Endothelial cell of umbilical vein (primary cell): ENCODE results near the gene MOB3B. TPM values are rescaled to one million over a fixed set of nuclear protein-coding genes. Genes with fewer than 3 reads are reported as not detected.

Experiments used
- BruUV-seq: library from RNA; stranded (reverse); fragments of 400-500 nt; replicated peaks from 2 replicates; lab custom pipeline; 2021; lab: Mats Ljungman, UMichigan
- CTCF ChIA-PET: fragments of 300-600, 350-600 bp; sonication (Branson Sonifier 250); formaldehyde crosslinking; loops from one replicate; lab custom pipeline; 2021; ENCODE audit warnings: antibody characterized with exemption, inconsistent platforms; lab: Charles Lee
- POLR2A ChIA-PET: fragments of 300-600, 350-600 bp; sonication (Branson Sonifier 250); formaldehyde crosslinking; loops from one replicate; lab custom pipeline; 2021; ENCODE audit warnings: antibody characterized with exemption, inconsistent platforms; lab: Charles Lee
- DNase-seq: peaks from one replicate; pipeline ENCODE4 v3.0.0-alpha.2; 2011; ENCODE audit warnings: low read depth, low spot score
- FAIRE-seq: peaks from 2 replicates; lab custom pipeline; 2011; peaks lifted over from hg19 to GRCh38; lab: Jason Lieb, UNC
- H2AFZ ChIP-seq: 2 replicates; pipeline ENCODE4 v1.6.0; 2012; ENCODE audit warnings: low read depth, low read length, control low read depth, inconsistent platforms
- H3K27ac ChIP-seq: 2 replicates; pipeline ENCODE4 v1.5.1; 2011; ENCODE audit warnings: low read depth, mild to moderate bottlenecking, control low read depth, low read length, moderate library complexity; ENCODE audit not compliant: insufficient read depth
- H3K27me3 ChIP-seq, 2 experiments: 2 replicates each; pipeline versions ENCODE4 v1.6.0 to v1.6.1; 2011; ENCODE audit warnings: low read length in 2 of 2, mixed read lengths in 1 of 2; ENCODE audit not compliant: control insufficient read depth in 2 of 2, insufficient read depth in 2 of 2
- H3K36me3 ChIP-seq, 2 experiments: 2 replicates in 1 of 2; 3 replicates in 1 of 2; pipeline ENCODE4 v1.5.1; 2011; ENCODE audit warnings: low read length in 2 of 2, mild to moderate bottlenecking in 1 of 2, moderate library complexity in 1 of 2; ENCODE audit not compliant: control insufficient read depth in 2 of 2, insufficient read depth in 2 of 2; ENCODE audit errors: extremely low read depth in 1 of 2
- H3K4me1 ChIP-seq: 3 replicates; pipeline ENCODE4 v1.5.1; 2011; ENCODE audit warnings: mild to moderate bottlenecking, low read length; ENCODE audit not compliant: control insufficient read depth, insufficient read depth; ENCODE audit errors: extremely low read depth
- H3K4me2 ChIP-seq: 2 replicates; pipeline ENCODE4 v1.6.1; 2011; ENCODE audit warnings: low read length, control low read depth, mixed read lengths; ENCODE audit not compliant: insufficient read depth
- H3K4me3 ChIP-seq, 3 experiments: fragments of 200-600 bp in 1 of 3; sonication (generic), shearing (Covaris generic) in 1 of 3; replicated peaks in 1 of 3; 2 replicates each; pipeline ENCODE4 v1.5.1; 2011 to 2016; ENCODE audit warnings: control low read depth in 3 of 3, low read length in 3 of 3, mild to moderate bottlenecking in 2 of 3, inconsistent platforms in 1 of 3, low read depth in 1 of 3, moderate library complexity in 1 of 3; ENCODE audit not compliant: insufficient read depth in 1 of 3
- H3K79me2 ChIP-seq: 2 replicates; pipeline ENCODE4 v1.6.0; 2012; ENCODE audit warnings: low read length, inconsistent platforms; ENCODE audit not compliant: control insufficient read depth, insufficient read depth
- H3K9ac ChIP-seq: replicated peaks from 2 replicates; pipeline ENCODE3; 2011; ENCODE audit warnings: low read length, control low read depth; ENCODE audit not compliant: insufficient read depth; ENCODE audit errors: extremely low read depth
- H3K9me1 ChIP-seq: replicated peaks from 3 replicates; pipeline ENCODE4 v1.6.0; 2011; ENCODE audit warnings: mild to moderate bottlenecking, low read length; ENCODE audit not compliant: control insufficient read depth, insufficient read depth; ENCODE audit errors: extremely low read depth
- H3K9me3 ChIP-seq: replicated peaks from 2 replicates; pipeline ENCODE4 v1.5.1; 2012; ENCODE audit warnings: low read length, inconsistent platforms; ENCODE audit not compliant: control insufficient read depth, insufficient read depth
- H4K20me1 ChIP-seq: replicated peaks from 2 replicates; pipeline ENCODE3; 2011; ENCODE audit warnings: mild to moderate bottlenecking, low read length; ENCODE audit not compliant: control insufficient read depth, insufficient read depth; ENCODE audit errors: extremely low read depth
- EZH2 ChIP-seq: IDR thresholded peaks from 2 replicates; pipeline ENCODE4 v1.6.1; 2012; ENCODE audit warnings: borderline replicate concordance, low read depth, mild to moderate bottlenecking, moderate library complexity, low read length, inconsistent platforms; ENCODE audit not compliant: severe bottlenecking
- FOS ChIP-seq: IDR thresholded peaks from 2 replicates; pipeline ENCODE4 v1.6.1; 2011; ENCODE audit warnings: mild to moderate bottlenecking, low read length, moderate library complexity, borderline replicate concordance; ENCODE audit not compliant: insufficient read depth
- GATA2 ChIP-seq: IDR thresholded peaks from 2 replicates; pipeline ENCODE4 v1.7.0; 2011; ENCODE audit warnings: low read depth, mild to moderate bottlenecking, moderate library complexity, mixed read lengths, low read length; ENCODE audit not compliant: insufficient read length, insufficient read depth
- JUN ChIP-seq: IDR thresholded peaks from 2 replicates; pipeline ENCODE4 v1.6.1; 2011; ENCODE audit warnings: borderline replicate concordance, low read depth; ENCODE audit not compliant: insufficient read length, insufficient read depth
- MYC ChIP-seq: IDR thresholded peaks from one replicate; pipeline ENCODE4 v1.6.1; 2011; ENCODE audit warnings: mild to moderate bottlenecking, low read depth, low read length
- POLR2A ChIP-seq: IDR thresholded peaks from 2 replicates; pipeline ENCODE4 v1.6.1; 2012; ENCODE audit warnings: low read depth, mild to moderate bottlenecking, control low read depth, low read length
- POLR2AphosphoS5 ChIP-seq: IDR thresholded peaks from 2 replicates; pipeline ENCODE4 v1.6.1; 2012; ENCODE audit warnings: low read depth, mild to moderate bottlenecking, control low read depth, low read length, moderate library complexity; ENCODE audit not compliant: insufficient read depth
- dilution Hi-C: fragments of 300-500 bp; cut with MboI; formaldehyde crosslinking; loops from one replicate; pipeline ENCODE4 v1.15.0; 2019; ENCODE audit warnings: low sequenced_read_pairs; ENCODE audit not compliant: extremely low pct_ligation_motif_present
- intact Hi-C: fragments of 100-400 bp; cut with micrococcal nuclease; formaldehyde crosslinking; loops from one replicate; pipeline ENCODE4 v1.10.0; 2022
- polyA plus RNA-seq, 4 experiments: library from polyadenylated mRNA; depleted of rRNA in 3 of 4; stranded (reverse) in 3 of 4; unstranded in 1 of 4; fragments of >200 nt; gene quantifications; 2 replicates each; pipeline versions ENCODE4 v1.2.1 to v1.2.3, GENCODE V29; 2011 to 2012; ENCODE audit warnings: missing spikeins in 1 of 4
- total RNA-seq: library from RNA; stranded (reverse); gene quantifications from 2 replicates; pipeline ENCODE4 v1.2.3, GENCODE V29; 2021
- TF ChIP-seq, protein P1 (sequence below): IDR thresholded peaks from 2 replicates; pipeline ENCODE4 v1.6.1; 2011; ENCODE audit not compliant: insufficient read depth, insufficient read length
- TF ChIP-seq, protein P2 (sequence below), 2 donors: IDR thresholded peaks; 1 replicate in 1 of 2; 2 replicates in 1 of 2; pipeline ENCODE4 v1.5.1; 2011; ENCODE audit warnings: low read length in 2 of 2, mild to moderate bottlenecking in 2 of 2, moderate library complexity in 2 of 2, control low read depth in 1 of 2, inconsistent platforms in 1 of 2, low read depth in 1 of 2; ENCODE audit not compliant: insufficient read depth in 1 of 2; ENCODE audit errors: extremely low read depth in 1 of 2

The MOB3B gene
- total and polyA plus RNA-seq, 2 donors (not counting 3 experiments of a cell fraction or from before 2014, with no cell fraction given) = 0.03 TPM; not detected in 1

- no peaks in the 10 kb centered on the region for H3K9me1 ChIP-seq
- no peak for FAIRE-seq
- H3K36me3 ChIP-seq = no peaks in the 10 kb centered on the region
- ChIA-PET CTCF (no interaction called here), POLR2A (no interaction called here)
- dilution Hi-C loops (no loop called here), intact Hi-C loops (no loop called here)
- H3K4me3 ChIP-seq = no peak overlapping the region
- no peak for DNase-seq
- H3K9me3 ChIP-seq = no peaks in the 10 kb centered on the region
- H3K27me3 ChIP-seq = no peaks in the 10 kb centered on the region
- H3K79me2 ChIP-seq = no peaks in the 10 kb centered on the region
- no TSS peak for BruUV-seq
- no peak overlapping the region for H2AFZ ChIP-seq
- H3K4me2 ChIP-seq = no peak overlapping the region
- H4K20me1 ChIP-seq = no peaks in the 10 kb centered on the region
- H3K4me1 ChIP-seq = no peaks in the 10 kb centered on the region
- H3K9ac ChIP-seq = no peak overlapping the region
- no peak for TF ChIP-seq JUN
- TF ChIP-seq FOS = no peak
- TF ChIP-seq, protein P1, sequence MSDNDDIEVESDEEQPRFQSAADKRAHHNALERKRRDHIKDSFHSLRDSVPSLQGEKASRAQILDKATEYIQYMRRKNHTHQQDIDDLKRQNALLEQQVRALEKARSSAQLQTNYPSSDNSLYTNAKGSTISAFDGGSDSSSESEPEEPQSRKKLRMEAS = no peak
- TF ChIP-seq MYC = no peak
- TF ChIP-seq POLR2AphosphoS5 = no peak
- TF ChIP-seq EZH2 = no peak
- TF ChIP-seq POLR2A = no peak
- TF ChIP-seq GATA2 = no peak
- TF ChIP-seq, protein P2, sequence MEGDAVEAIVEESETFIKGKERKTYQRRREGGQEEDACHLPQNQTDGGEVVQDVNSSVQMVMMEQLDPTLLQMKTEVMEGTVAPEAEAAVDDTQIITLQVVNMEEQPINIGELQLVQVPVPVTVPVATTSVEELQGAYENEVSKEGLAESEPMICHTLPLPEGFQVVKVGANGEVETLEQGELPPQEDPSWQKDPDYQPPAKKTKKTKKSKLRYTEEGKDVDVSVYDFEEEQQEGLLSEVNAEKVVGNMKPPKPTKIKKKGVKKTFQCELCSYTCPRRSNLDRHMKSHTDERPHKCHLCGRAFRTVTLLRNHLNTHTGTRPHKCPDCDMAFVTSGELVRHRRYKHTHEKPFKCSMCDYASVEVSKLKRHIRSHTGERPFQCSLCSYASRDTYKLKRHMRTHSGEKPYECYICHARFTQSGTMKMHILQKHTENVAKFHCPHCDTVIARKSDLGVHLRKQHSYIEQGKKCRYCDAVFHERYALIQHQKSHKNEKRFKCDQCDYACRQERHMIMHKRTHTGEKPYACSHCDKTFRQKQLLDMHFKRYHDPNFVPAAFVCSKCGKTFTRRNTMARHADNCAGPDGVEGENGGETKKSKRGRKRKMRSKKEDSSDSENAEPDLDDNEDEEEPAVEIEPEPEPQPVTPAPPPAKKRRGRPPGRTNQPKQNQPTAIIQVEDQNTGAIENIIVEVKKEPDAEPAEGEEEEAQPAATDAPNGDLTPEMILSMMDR (IDR thresholded peaks at IDR 0.05; ENCODE audit: extremely low read depth in 1 of 2, insufficient read depth in 1 of 2, low read depth in 1 of 2, low read length in 2 of 2) = no peak
- H3K27ac ChIP-seq = no peak overlapping the region
Observed at GRCh38 chr9:27353166-27353473, 176.5 kb downstream of the MOB3B start.
